ENCODE results near the gene RYK. TPM values are rescaled to one million over a fixed set of nuclear protein-coding genes. Genes with fewer than 3 reads are reported as not detected.

RYK gene
- total RNA-seq, 1 donor from 2014 or later: 134 TPM

- no peak overlapping the region for H3K27ac ChIP-seq
- H2AFZ ChIP-seq (replicated peaks): no peak overlapping the region
- H3K4me2 ChIP-seq: no peak overlapping the region
- no peaks in the 10 kb centered on the region for H3K79me2 ChIP-seq (ENCODE audit: low read depth)
- Mint-ChIP-seq H3K27ac (no peak overlapping the region), H3K36me3 (no peaks in the 10 kb centered on the region), H3K9me3 (peaks cover 5% of the 10 kb centered on the region), H3K27me3 (ENCODE audit: insufficient read depth, low read depth) (no peaks in the 10 kb centered on the region), H3K4me1 (peaks cover 9% of the 10 kb centered on the region), H3K4me3 (no peak overlapping the region)
- peaks cover 5% of the 10 kb centered on the region for H3K4me1 ChIP-seq
- H3F3A ChIP-seq (ENCODE audit: low read depth): no peaks in the 10 kb centered on the region
- TF ChIP-seq EZH2 (IDR thresholded peaks at IDR 0.05) (no peak), CTCF (IDR thresholded peaks at IDR 0.05) (no peak), EZH2phosphoT487 (IDR thresholded peaks at IDR 0.05) (no peak)
- no peak for DNase-seq (ENCODE audit: low spot score)
- no peak overlapping the region for H3K4me3 ChIP-seq
- no peaks in the 10 kb centered on the region for H4K20me1 ChIP-seq (ENCODE audit: low read depth)
- no peaks in the 10 kb centered on the region for H3K9me3 ChIP-seq (ENCODE audit: low read depth)
- no peaks in the 10 kb centered on the region for H3K36me3 ChIP-seq
- no peak overlapping the region for H3K9ac ChIP-seq
- H3K27me3 ChIP-seq: no peaks in the 10 kb centered on the region
These were observed 47.6 kb upstream of the RYK start for GRCh38 chr3:134298249-134298648.

- no peak for DNase-seq (ENCODE audit: low spot score)
- H3K36me3 ChIP-seq: no peaks in the 10 kb centered on the region
- no peak overlapping the region for H3K4me3 ChIP-seq
- Mint-ChIP-seq H3K27me3 (ENCODE audit: insufficient read depth, low read depth) (no peaks in the 10 kb centered on the region), H3K4me1 (peaks cover 7% of the 10 kb centered on the region), H3K9me3 (peaks cover 5% of the 10 kb centered on the region), H3K27ac (no peak overlapping the region), H3K4me3 (no peak overlapping the region), H3K36me3 (no peaks in the 10 kb centered on the region)
- peaks cover 5% of the 10 kb centered on the region for H3K4me1 ChIP-seq
- no peaks in the 10 kb centered on the region for H4K20me1 ChIP-seq (ENCODE audit: low read depth)
- no peaks in the 10 kb centered on the region for H3K79me2 ChIP-seq (ENCODE audit: low read depth)
- no peaks in the 10 kb centered on the region for H3K27me3 ChIP-seq
- TF ChIP-seq CTCF (IDR thresholded peaks at IDR 0.05) (no peak), EZH2 (IDR thresholded peaks at IDR 0.05) (no peak), EZH2phosphoT487 (IDR thresholded peaks at IDR 0.05) (no peak)
- H3K4me2 ChIP-seq: no peak overlapping the region
- H2AFZ ChIP-seq (replicated peaks): no peak overlapping the region
- no peak overlapping the region for H3K27ac ChIP-seq
- no peak overlapping the region for H3K9ac ChIP-seq
- no peaks in the 10 kb centered on the region for H3K9me3 ChIP-seq (ENCODE audit: low read depth)
- no peaks in the 10 kb centered on the region for H3F3A ChIP-seq (ENCODE audit: low read depth)
These were observed 46.0 kb upstream of the RYK start for GRCh38 chr3:134296616-134297015.

GRCh38 chr3:134295930-134296329 lies 45.3 kb upstream of the RYK start:
- no peak overlapping the region for H3K4me2 ChIP-seq
- no peaks in the 10 kb centered on the region for H3K9me3 ChIP-seq (ENCODE audit: low read depth)
- H3K9ac ChIP-seq: no peak overlapping the region
- DNase-seq (ENCODE audit: low spot score): no peak
- H3K4me1 ChIP-seq: peaks cover 5% of the 10 kb centered on the region
- no peak overlapping the region for H3K27ac Mint-ChIP-seq
- peaks cover 7% of the 10 kb centered on the region for H3K4me1 Mint-ChIP-seq
- no peak overlapping the region for H3K4me3 ChIP-seq
- no peaks in the 10 kb centered on the region for H3F3A ChIP-seq (ENCODE audit: low read depth)
- H3K36me3 Mint-ChIP-seq: no peaks in the 10 kb centered on the region
- H3K9me3 Mint-ChIP-seq: peaks cover 5% of the 10 kb centered on the region
- H3K27ac ChIP-seq: no peak overlapping the region
- no peaks in the 10 kb centered on the region for H4K20me1 ChIP-seq (ENCODE audit: low read depth)
- H3K79me2 ChIP-seq (ENCODE audit: low read depth): no peaks in the 10 kb centered on the region
- H3K4me3 Mint-ChIP-seq: no peak overlapping the region
- H3K27me3 Mint-ChIP-seq (ENCODE audit: insufficient read depth, low read depth): no peaks in the 10 kb centered on the region
- TF ChIP-seq EZH2 (IDR thresholded peaks at IDR 0.05): no peak
- no peak for TF ChIP-seq EZH2phosphoT487 (IDR thresholded peaks at IDR 0.05)
- no peak for TF ChIP-seq CTCF (IDR thresholded peaks at IDR 0.05)
- H2AFZ ChIP-seq (replicated peaks): no peak overlapping the region
- H3K27me3 ChIP-seq: no peaks in the 10 kb centered on the region
- no peaks in the 10 kb centered on the region for H3K36me3 ChIP-seq
